ENCODE data around the gene TEX38.

DNA sequence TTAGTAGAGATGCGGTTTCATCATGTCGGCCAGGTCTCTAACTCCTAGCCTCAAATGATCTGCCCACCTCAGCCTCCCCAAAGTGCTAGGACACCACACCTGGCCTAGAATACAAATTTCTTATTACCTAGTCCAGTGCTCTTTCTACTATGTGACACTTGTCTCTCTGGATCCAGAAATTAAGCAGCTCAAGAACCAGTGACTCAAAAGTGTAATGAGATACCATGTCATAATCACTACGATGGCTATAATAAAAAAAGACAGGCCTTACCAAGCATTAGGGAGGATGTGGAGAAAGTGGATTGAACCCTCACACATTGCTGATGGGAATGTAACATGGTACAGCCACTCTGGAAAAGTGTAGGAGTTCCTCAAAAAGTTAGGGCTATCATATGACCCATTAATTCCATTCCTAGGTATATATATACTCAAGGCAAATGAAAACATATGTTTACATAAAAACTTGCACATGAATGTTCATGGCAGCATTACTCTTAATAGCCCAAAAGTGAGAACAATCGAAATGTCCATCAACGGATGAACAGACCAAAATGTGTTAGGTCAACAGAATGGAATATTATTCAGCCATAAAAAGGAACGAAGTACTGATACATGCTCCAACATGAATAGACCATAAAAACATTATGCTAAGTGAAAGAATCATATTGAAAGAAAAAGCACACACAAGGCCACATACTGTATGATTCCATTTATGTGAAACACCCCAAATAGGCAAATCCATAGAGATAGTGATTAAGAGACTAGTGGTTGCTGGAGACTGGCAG lies 8.3 kb downstream of the TEX38 start:
- TF ChIP-seq, protein P1, sequence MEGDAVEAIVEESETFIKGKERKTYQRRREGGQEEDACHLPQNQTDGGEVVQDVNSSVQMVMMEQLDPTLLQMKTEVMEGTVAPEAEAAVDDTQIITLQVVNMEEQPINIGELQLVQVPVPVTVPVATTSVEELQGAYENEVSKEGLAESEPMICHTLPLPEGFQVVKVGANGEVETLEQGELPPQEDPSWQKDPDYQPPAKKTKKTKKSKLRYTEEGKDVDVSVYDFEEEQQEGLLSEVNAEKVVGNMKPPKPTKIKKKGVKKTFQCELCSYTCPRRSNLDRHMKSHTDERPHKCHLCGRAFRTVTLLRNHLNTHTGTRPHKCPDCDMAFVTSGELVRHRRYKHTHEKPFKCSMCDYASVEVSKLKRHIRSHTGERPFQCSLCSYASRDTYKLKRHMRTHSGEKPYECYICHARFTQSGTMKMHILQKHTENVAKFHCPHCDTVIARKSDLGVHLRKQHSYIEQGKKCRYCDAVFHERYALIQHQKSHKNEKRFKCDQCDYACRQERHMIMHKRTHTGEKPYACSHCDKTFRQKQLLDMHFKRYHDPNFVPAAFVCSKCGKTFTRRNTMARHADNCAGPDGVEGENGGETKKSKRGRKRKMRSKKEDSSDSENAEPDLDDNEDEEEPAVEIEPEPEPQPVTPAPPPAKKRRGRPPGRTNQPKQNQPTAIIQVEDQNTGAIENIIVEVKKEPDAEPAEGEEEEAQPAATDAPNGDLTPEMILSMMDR (IDR thresholded peaks at IDR 0.05) = no peak
- no peak for TF ChIP-seq POLR2A (IDR thresholded peaks at IDR 0.05)
